BE2C (cell line): ENCODE results near the gene CDC20. TPM values are rescaled to one million over a fixed set of nuclear protein-coding genes. Genes with fewer than 3 reads are reported as not detected.

Source experiments
- DNase-seq: peaks from one replicate; pipeline ENCODE4 v3.0.0-alpha.2; 2020
- H3K27me3 ChIP-seq: fragments of 250-450 bp; sonication (Bioruptor Pico); 2 replicates; pipeline ENCODE4 v1.5.1; 2020; ENCODE audit warnings: mild to moderate bottlenecking
- H3K36me3 ChIP-seq: fragments of 250-450 bp; sonication (Bioruptor Pico); 2 replicates; pipeline ENCODE4 v1.5.1; 2020; ENCODE audit warnings: mild to moderate bottlenecking
- H3K4me1 ChIP-seq: fragments of 250-450 bp; sonication (Bioruptor Pico); 2 replicates; pipeline ENCODE4 v1.5.1; 2020
- H3K4me3 ChIP-seq: 2 replicates; pipeline ENCODE4 v1.5.1; 2011; ENCODE audit warnings: low read depth, low read length
- H3K9me3 ChIP-seq: fragments of 250-450 bp; sonication (Bioruptor Pico); 2 replicates; pipeline ENCODE4 v1.5.1; 2020
- CTCF ChIP-seq: IDR thresholded peaks from 2 replicates; pipeline ENCODE4 v1.5.1; 2012; ENCODE audit warnings: mild to moderate bottlenecking, low read depth, low read length
- polyA plus RNA-seq: library from polyadenylated mRNA; unstranded; fragments of >200 nt; gene quantifications from one replicate; pipeline ENCODE4 v1.2.1, GENCODE V29; 2012; ENCODE audit warnings: low read depth, missing spikeins; ENCODE audit not compliant: insufficient read length, insufficient read depth

The CDC20 gene
- 16.8 TPM for polyA plus RNA-seq

DNA sequence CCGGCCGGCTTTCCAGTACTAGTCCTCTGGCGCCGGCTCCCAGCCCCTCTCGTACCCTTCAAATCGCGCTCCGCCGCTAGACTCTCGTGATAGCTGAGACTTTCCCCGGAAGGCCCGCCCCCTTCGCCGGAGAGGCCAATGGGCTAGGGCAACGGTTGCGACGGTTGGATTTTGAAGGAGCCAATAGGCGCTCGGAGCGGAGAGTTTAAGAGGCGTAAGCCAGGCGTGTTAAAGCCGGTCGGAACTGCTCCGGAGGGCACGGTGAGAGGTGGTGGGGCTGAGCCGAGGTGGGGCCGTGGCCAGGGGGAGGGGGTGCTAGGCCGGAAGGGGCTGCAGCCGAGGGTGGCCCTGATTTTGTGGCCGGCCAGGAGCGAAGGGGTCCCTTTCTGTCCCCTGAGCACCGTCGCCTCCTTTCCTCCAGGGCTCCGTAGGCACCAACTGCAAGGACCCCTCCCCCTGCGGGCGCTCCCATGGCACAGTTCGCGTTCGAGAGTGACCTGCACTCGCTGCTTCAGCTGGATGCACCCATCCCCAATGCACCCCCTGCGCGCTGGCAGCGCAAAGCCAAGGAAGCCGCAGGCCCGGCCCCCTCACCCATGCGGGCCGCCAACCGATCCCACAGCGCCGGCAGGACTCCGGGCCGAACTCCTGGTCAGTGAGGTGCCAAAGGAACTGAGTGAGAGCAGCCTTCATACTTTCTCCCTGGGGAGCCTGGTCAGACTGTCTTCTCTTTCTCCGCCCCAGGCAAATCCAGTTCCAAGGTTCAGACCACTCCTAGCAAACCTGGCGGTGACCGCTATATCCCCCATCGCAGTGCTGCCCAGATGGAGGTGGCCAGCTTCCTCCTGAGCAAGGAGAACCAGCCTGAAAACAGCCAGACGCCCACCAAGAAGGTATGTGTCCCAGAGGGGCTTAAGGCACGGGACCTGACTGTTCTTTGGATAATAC lies at the start of gene CDC20:
Gene CDC20 (plus strand): TSS at position 236 of the 948 bp plus-strand sequence. CDS start 235 bp downstream, at position 471.
- H3K4me3 ChIP-seq: peak within 1 kb of the TSS; percentile 76
- H3K4me1 ChIP-seq: no peaks in the 10 kb centered on the region
- TF ChIP-seq CTCF: no peak
- no peaks in the 10 kb centered on the region for H3K27me3 ChIP-seq
- no peaks in the 10 kb centered on the region for H3K9me3 ChIP-seq
- H3K36me3 ChIP-seq: peaks cover 27% of the 10 kb centered on the region
- peak; percentile 94 for DNase-seq

- TF ChIP-seq CTCF: no peak
- no peaks in the 10 kb centered on the region for H3K9me3 ChIP-seq
- no peak for DNase-seq
- no peaks in the 10 kb centered on the region for H3K36me3 ChIP-seq
- H3K4me3 ChIP-seq: no peak overlapping the region
- no peaks in the 10 kb centered on the region for H3K4me1 ChIP-seq
- no peaks in the 10 kb centered on the region for H3K27me3 ChIP-seq
Observed at GRCh38 chr1:43309405-43310025, 49.3 kb upstream of the CDC20 start.

GRCh38 chr1:43311521-43311920 lies 47.3 kb upstream of the CDC20 start:
- Histone ChIP-seq H3K9me3 (no peaks in the 10 kb centered on the region), H3K36me3 (no peaks in the 10 kb centered on the region), H3K4me3 (no peak overlapping the region), H3K4me1 (no peaks in the 10 kb centered on the region), H3K27me3 (no peaks in the 10 kb centered on the region)
- no peak for TF ChIP-seq CTCF
- DNase-seq: no peak

DNA sequence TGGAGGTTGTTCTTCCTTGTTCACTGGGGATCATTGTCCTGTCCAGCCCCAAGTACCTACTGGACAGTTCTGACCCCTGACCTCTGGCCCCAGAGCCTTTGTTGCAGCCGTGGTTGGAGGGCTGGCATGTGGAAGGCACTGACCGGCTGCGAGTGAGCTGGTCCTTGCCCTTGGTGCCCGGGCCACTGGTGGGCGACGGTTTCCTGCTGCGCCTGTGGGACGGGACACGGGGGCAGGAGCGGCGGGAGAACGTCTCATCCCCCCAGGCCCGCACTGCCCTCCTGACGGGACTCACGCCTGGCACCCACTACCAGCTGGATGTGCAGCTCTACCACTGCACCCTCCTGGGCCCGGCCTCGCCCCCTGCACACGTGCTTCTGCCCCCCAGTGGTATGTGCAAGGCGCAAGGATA lies 46.6 kb upstream of the CDC20 start:
- Histone ChIP-seq H3K27me3 (no peaks in the 10 kb centered on the region), H3K9me3 (no peaks in the 10 kb centered on the region), H3K4me1 (no peaks in the 10 kb centered on the region), H3K4me3 (no peak overlapping the region), H3K36me3 (no peaks in the 10 kb centered on the region)
- DNase-seq: no peak
- TF ChIP-seq CTCF: no peak

DNA sequence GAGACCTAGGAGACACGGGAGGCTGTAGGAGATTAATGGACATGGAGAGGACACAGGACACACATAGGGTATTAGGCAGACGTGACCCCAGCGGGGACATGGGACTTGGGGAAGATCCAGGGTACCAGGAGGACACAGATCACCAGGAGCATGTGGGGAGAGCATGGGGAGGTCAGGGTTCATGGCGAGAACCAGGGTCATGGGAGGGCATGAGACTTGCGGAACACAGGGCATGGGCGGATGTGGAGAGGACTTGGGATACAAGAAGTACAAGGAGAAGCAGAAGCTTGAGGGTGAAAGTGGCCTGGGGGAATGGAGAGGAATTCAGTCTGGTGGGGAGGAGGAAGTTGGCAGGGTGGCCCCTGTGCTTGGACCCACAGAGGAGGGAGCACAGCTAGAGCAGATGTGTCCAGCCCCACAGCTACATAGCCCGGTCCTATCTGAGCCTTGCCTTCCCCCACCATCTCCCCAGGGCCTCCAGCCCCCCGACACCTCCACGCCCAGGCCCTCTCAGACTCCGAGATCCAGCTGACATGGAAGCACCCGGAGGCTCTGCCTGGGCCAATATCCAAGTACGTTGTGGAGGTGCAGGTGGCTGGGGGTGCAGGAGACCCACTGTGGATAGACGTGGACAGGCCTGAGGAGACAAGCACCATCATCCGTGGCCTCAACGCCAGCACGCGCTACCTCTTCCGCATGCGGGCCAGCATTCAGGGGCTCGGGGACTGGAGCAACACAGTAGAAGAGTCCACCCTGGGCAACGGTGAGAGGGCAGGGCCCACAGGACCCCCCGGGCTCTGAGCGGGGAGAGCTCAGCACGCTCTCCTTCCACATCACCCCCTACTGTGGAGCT lies 45.9 kb upstream of the CDC20 start:
- no peak overlapping the region for H3K4me3 ChIP-seq
- H3K4me1 ChIP-seq: no peaks in the 10 kb centered on the region
- no peaks in the 10 kb centered on the region for H3K9me3 ChIP-seq
- DNase-seq: no peak
- TF ChIP-seq CTCF: no peak
- no peaks in the 10 kb centered on the region for H3K36me3 ChIP-seq
- H3K27me3 ChIP-seq: no peaks in the 10 kb centered on the region
